ENCODE measurements around the gene SCAPER. TPM values are rescaled to one million over a fixed set of nuclear protein-coding genes. Genes with fewer than 3 reads are reported as not detected.
"Not testable (repeated sequence)": the region's sequence is repeated elsewhere in the genome, so short reads cannot be mapped to it uniquely, and the experiment has no call there.

SCAPER gene
- total RNA-seq, 4 donors from 2014 or later = 18.7 to 22.4 (median 19.2) TPM

DNA sequence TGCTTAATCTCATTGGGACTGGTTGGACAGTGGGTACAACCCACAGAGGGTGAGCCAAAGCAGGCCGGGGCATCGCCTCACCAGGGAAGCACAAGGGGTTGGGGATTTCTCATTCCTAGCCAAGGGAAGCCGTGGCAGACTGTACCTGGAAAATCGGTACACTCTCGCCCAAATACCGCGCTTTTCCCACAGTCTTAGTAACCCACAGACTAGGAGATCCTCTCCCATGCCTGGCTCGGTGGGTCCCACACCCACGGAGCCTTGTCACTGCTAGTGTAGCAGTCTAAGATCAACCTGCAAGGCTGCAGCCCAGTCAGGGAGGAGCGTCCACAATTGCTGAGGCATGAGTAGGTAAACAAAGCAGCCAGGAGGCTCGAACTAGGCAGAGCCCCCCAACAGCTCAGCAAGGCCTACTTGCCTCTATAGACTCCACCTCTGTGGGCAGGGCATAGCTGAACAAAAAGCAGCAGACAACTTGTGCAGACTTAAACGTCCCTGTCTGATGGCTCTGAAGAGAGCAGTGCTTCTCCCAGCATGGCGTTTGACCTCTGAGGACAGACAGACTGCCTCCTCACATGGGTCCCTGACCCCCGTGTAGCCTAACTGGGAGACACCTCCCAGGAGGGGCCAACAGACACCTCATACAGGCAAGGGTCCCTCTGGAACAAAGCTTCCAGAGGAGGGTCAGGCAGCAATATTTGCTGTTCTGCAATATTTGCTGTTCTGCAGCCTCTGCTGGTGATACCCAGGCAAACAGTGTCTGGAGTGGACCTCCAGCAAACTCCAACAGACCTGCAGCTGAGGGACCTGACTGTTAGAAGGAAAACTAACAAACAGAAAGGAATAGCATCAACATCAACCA lies 17.6 kb downstream of the SCAPER start:
- H3K4me1 ChIP-seq; H3K27ac ChIP-seq (replicated peaks in 1 of 4); DNase-seq (ENCODE audit: extremely low spot score); H3K27me3 ChIP-seq; intact Hi-C loops (cut with DNase I); H3K9me3 ChIP-seq; H3K4me3 ChIP-seq: not testable (repeated sequence)
- WGBS = 91% methylated on average over 14 of the region's 14 CpGs
- peaks cover 8 to 12% (median 10%) of the 10 kb centered on the region in 4 donors for H3K36me3 ChIP-seq

DNA sequence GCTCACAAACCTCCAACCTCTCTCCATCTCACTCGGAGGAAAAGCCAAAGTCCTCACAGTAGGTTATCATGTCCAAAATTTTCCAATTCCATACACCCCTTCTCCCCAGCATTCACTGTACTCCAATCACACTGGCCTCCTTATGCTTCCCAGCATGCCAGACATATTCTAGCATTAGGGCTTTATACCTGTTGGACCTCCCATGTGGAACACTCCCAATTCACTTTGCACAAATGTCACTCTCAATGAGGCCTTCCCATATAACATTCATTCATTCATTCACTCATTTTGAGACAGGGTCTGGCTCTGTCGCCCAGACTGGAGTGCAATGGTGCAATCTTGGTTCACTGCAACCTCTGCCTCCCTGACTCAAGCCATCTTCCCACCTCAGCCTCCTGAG lies 19.9 kb downstream of the SCAPER start:
- TF ChIP-seq POLR2AphosphoS5 (IDR thresholded peaks at IDR 0.05) (no peak), EP300 (IDR thresholded peaks at IDR 0.05) (no peak), POLR2A (IDR thresholded peaks at IDR 0.05; ENCODE audit: low read depth) (no peak)
- TF ChIP-seq, protein P1, sequence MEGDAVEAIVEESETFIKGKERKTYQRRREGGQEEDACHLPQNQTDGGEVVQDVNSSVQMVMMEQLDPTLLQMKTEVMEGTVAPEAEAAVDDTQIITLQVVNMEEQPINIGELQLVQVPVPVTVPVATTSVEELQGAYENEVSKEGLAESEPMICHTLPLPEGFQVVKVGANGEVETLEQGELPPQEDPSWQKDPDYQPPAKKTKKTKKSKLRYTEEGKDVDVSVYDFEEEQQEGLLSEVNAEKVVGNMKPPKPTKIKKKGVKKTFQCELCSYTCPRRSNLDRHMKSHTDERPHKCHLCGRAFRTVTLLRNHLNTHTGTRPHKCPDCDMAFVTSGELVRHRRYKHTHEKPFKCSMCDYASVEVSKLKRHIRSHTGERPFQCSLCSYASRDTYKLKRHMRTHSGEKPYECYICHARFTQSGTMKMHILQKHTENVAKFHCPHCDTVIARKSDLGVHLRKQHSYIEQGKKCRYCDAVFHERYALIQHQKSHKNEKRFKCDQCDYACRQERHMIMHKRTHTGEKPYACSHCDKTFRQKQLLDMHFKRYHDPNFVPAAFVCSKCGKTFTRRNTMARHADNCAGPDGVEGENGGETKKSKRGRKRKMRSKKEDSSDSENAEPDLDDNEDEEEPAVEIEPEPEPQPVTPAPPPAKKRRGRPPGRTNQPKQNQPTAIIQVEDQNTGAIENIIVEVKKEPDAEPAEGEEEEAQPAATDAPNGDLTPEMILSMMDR (IDR thresholded peaks at IDR 0.05) = no peak
- Histone ChIP-seq H3K36me3 (peaks cover 8 to 26% (median 24%) of the 10 kb centered on the region in 4 donors), H3K27me3 (no peaks in the 10 kb centered on the region), H3K4me3 (no peak overlapping the region), H3K4me1 (no peaks in the 10 kb centered on the region), H3K27ac (replicated peaks in 1 of 4) (no peak overlapping the region), H3K9me3 (no peaks in the 10 kb centered on the region)
- no peak for DNase-seq (ENCODE audit: extremely low spot score)
- intact Hi-C loops (cut with DNase I) = no loop called here
- 94% methylated on average over 2 of the region's 2 CpGs for WGBS

DNA sequence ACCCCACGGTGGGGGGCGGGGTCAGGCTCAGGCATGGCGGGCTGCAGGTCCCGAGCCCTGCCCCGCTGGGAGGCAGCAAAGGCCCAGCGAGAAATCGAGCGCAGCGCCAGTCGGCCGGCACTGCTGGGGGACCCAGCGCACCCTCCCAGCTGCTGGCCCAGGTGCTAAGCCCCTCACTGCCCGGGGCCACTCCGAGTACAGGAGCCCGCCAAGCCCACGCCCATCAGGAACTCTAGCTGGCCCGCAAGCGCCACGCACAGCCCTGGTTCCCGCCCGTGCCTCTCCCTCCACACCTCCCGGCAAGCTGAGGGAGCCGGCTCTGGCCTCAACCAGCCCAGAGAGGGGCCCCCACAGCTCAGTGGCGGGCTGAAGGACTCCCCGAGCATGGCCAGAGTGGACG lies 29.2 kb downstream of the SCAPER start:
- intact Hi-C loops (cut with DNase I) = no loop called here
- Histone ChIP-seq H3K4me3 (no peak overlapping the region), H3K36me3 (peaks cover 0 to 25% (median 16%) of the 10 kb centered on the region in 4 donors), H3K27me3 (no peaks in the 10 kb centered on the region), H3K27ac (replicated peaks in 1 of 4) (no peak overlapping the region), H3K9me3 (no peaks in the 10 kb centered on the region), H3K4me1 (no peaks in the 10 kb centered on the region)
- DNase-seq (ENCODE audit: extremely low spot score) = no peak
- TF ChIP-seq POLR2A (IDR thresholded peaks at IDR 0.05; ENCODE audit: low read depth) (no peak), POLR2AphosphoS5 (IDR thresholded peaks at IDR 0.05) (no peak), EP300 (IDR thresholded peaks at IDR 0.05) (no peak)
- TF ChIP-seq, protein P1 (IDR thresholded peaks at IDR 0.05) = no peak
- WGBS = 94% methylated on average over 18 of the region's 26 CpGs

- H3K9me3 ChIP-seq; H3K4me3 ChIP-seq; intact Hi-C loops (cut with DNase I); DNase-seq (ENCODE audit: extremely low spot score); H3K4me1 ChIP-seq; H3K27me3 ChIP-seq; H3K27ac ChIP-seq (replicated peaks in 1 of 4): not testable (repeated sequence)
- H3K36me3 ChIP-seq = peaks cover 0 to 22% (median 14%) of the 10 kb centered on the region in 4 donors
- 89% methylated on average over 2 of the region's 2 CpGs for WGBS
Observed at GRCh38 chr15:76873066-76873465, 32.1 kb downstream of the SCAPER start.

DNA sequence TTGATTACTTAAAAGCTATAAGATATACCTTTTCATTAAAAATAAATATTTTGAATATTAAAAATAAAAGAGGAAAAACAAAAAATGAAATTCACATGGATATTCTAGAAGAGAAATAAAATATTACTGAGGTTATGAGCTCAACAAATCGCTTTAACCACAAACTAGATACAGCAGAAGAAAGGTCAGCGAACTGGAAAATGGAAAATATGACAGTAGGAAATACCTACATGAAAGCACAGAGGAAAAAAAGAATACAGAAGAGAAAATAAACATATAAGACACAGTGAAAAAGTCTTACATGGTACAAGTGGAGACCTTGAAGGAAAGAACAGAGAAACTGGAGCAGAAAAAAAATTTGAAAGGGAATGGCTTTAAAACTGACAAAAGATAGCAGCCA lies 33.2 kb downstream of the SCAPER start:
- intact Hi-C loops (cut with DNase I) = no loop called here
- TF ChIP-seq, protein P1 (IDR thresholded peaks at IDR 0.05) = no peak
- TF ChIP-seq POLR2A (IDR thresholded peaks at IDR 0.05; ENCODE audit: low read depth) = no peak
- no peak for TF ChIP-seq POLR2AphosphoS5 (IDR thresholded peaks at IDR 0.05)
- TF ChIP-seq EP300 (IDR thresholded peaks at IDR 0.05) = no peak
- no peak overlapping the region for H3K4me3 ChIP-seq
- no peaks in the 10 kb centered on the region for H3K4me1 ChIP-seq
- no peaks in the 10 kb centered on the region for H3K27me3 ChIP-seq
- no peaks in the 10 kb centered on the region for H3K9me3 ChIP-seq
- no peak for DNase-seq (ENCODE audit: extremely low spot score)
- no peak overlapping the region for H3K27ac ChIP-seq (replicated peaks in 1 of 4)
- WGBS = 88% methylated on average over 2 of the region's 2 CpGs
- H3K36me3 ChIP-seq = peaks cover 0 to 22% (median 14%) of the 10 kb centered on the region in 4 donors

Data from esophagus muscularis mucosa (tissue), 4 donors.